GM12874 (cell line): ENCODE measurements around the gene ADGRL3.

ENCODE experiments used
- CTCF ChIP-seq: IDR thresholded peaks from 2 replicates; pipeline ENCODE4 v1.5.1; 2011; ENCODE audit warnings: low read depth, mild to moderate bottlenecking, control low read depth, low read length, moderate library complexity; ENCODE audit not compliant: insufficient read depth

Gene ADGRL3

DNA sequence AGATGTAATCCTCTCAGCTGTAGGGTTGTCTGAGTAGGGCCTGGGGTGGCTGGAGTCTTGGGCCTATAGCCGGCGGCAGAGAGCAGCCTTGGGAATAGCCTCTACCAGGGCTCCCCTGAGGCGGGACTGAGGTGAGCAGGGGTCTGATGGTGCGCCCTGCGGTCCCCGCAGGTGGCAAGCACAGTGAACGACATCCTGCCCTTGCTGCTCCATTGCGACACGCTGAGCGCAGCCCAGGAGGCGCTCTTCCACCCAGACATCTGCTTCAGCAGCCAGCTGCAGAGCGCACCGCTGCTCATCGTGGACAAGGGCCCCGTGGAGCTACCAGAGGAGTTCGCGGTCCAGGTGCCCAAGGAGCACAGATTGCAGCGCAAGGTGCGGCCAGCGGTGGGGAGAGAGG, 317.0 kb downstream of the ADGRL3 start:
- TF ChIP-seq CTCF: 0 out of 2 replicates have a peak, but pooled peaks have one; percentile 14

DNA sequence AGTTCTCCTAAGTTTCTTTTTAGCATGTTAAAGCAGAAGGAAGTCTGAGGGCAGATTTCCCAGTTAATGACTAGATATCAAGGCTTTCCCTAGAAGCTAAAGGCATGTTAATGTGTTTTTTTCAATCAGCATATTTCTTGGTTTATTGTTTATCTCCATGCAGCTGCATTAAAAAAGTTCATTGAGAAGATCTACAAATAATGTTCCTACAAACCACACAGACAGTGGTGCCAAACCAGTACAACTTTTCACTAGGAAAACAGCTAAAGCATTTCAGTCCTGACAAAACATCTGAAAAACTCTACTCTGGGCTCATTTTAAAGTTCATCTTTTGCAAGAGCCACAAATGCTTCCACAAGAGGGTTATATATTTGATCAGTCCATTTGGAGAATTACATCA, 320.0 kb downstream of the ADGRL3 start:
- no peak for TF ChIP-seq CTCF

GRCh38 chr4:61520681-61521160, 320.6 kb downstream of the ADGRL3 start:
- TF ChIP-seq CTCF: no peak

DNA sequence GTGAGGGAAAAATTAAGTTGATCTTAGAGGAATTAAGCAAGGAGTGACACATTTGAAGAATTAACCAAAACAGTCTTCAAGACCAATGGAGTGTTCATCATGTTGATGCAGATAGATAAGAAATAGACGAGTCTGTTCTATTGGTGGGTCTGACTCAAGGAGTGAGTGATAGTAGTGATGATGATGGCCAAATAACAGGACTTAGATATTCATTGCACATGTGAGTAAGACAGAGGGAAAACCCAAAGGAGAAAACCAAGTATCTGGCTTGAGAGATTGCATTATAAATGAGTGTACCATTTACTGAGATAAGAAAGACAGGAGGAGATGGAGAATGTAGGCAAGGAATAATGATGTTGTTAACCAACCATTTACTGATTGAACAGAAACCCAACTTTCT, 321.3 kb downstream of the ADGRL3 start:
- TF ChIP-seq CTCF: no peak

GRCh38 chr4:61522312-61522711, 322.2 kb downstream of the ADGRL3 start:
- TF ChIP-seq CTCF: no peak

- no peak for TF ChIP-seq CTCF
These were observed 327.8 kb downstream of the ADGRL3 start for GRCh38 chr4:61527888-61528287.

- no peak for TF ChIP-seq CTCF
These were observed 328.5 kb downstream of the ADGRL3 start for GRCh38 chr4:61528595-61528994.

DNA sequence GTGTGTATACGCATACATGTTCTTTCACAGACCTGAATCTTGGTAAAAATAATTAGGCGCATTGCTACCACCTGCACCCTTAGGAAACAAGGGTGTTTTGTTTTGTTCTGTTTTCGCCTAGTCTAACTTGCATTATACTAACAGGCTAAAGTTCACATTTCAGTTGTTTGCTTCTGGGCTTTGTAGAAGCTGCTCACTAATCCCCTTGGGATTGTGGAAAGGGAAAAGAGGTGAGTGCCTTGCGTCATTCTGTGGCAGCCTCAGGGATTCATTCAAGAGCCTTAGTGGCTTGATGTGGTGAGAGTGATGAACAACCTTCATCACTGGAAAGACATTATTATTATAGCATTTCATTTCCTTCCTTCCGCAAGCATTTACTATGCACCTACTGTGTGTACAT, 331.1 kb downstream of the ADGRL3 start:
- TF ChIP-seq CTCF: no peak
